ENCODE results near the gene PCBP1. TPM values are rescaled to one million over a fixed set of nuclear protein-coding genes. Genes with fewer than 3 reads are reported as not detected.

PCBP1 gene
- total RNA-seq, 2 experiments from 2014 or later: 475 to 483 TPM

DNA sequence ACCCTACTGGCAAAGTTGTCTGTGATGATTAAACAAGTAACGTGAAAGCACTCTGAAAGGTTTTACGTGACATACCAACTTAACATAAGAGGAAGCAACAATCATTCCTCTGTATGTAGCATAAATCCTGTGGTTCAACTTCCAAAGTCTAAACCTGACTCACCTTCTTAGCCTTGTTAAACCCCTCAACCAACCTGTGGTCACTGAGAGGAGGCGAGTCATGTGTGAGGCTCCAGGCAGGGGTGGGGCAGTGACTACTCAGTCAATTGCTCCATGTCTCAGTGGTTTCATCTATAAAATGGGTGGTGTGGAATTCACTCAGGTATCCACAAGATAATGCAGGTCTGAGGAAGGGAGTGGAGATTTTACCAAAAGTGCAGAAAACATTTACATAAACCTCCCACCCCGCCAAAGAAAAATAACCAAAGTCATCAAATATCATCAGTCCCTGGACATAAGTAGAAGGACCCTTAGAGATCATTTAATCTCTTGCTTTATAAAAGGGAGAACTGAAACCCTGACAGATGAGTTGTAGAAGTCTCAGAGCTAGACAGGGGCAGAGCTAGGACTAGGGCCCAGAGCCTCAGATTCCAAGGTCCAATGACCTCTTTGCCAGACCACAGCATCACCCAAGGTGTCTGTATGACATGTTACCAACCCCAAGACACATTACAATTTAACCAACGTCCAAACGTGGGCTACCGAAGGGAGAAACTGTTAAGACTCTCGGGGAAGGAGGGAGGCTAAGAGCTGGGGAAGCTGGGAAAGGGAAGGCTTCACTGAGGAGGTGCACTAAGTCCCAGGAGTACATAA lies 3.7 kb upstream of the PCBP1 start:
- peak; percentile 64 for DNase-seq
- Mint-ChIP-seq H3K9me3 (no peaks in the 10 kb centered on the region), H3K4me3 (peak overlapping the region; percentile 57), H3K4me1 (peaks cover 63% of the 10 kb centered on the region), H3K27ac (peak overlapping the region; percentile 81), H3K36me3 (ENCODE audit: low read depth) (peaks cover 55% of the 10 kb centered on the region), H3K27me3 (no peaks in the 10 kb centered on the region)
- CTCF ChIA-PET: interaction anchor here (1.5 to 12.9 kb wide), 4 partner anchors 10 to 169 kb away, joined by 7 to 147 read pairs (median 46); partner anchors contain the start of gene MXD1
- POLR2A ChIA-PET: interaction anchor here (1.9 to 15.0 kb wide), 9 partner anchors 10 to 171 kb away, joined by 4 to 856 read pairs (median 274); partner anchors contain the start of genes C2orf42 and MXD1

DNA sequence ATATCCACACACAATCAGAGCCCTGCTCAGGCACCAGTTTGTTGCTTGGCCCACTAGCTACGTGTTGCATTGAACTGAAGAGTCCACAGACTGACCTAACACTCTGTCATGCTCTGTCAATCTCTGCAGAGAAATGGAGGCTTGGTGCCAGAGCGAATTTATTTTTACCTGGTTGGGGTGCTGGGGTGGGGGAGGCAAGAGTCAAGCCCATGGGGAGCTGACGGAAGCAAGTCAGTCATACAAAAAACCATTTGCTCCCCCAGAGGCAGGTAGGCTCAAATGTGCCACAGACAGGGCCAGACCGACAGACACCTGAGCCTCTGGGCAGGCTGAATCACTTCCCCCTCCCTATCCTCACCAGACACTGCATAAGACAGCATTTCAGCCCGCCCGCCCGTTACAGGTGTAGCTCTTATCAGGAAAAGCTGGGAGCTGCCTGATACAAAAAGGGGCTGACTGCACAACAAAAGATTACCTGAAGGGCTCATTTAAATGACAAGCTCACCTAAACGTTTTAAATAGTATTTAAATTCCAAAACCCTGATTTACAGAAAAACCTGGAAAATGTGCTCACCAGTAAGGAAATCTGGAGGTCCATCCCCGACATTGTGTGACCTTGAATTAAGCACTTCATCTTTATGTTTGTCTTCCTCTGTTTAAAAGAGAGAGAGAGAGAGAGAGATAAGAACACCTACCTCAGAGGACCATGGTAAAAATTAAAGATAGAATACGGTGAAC lies 2.1 kb upstream of the PCBP1 start:
- CTCF ChIA-PET: interaction anchor here (0.8 to 12.9 kb wide), 10 partner anchors 10 to 173 kb away, joined by 3 to 147 read pairs (median 5); partner anchors contain the start of genes C2orf42 and MXD1
- peaks cover 56% of the 10 kb centered on the region for H3K4me1 Mint-ChIP-seq
- peak; percentile 68 for DNase-seq
- POLR2A ChIA-PET: interaction anchor here (0.6 to 15.0 kb wide), 25 partner anchors 9 to 648 kb away, joined by 3 to 856 read pairs (median 6); partner anchors contain the start of genes AAK1, C2orf42, MXD1 and NFU1
- H3K9me3 Mint-ChIP-seq: no peaks in the 10 kb centered on the region
- peak overlapping the region; percentile 98 for H3K4me3 Mint-ChIP-seq
- H3K27me3 Mint-ChIP-seq: no peaks in the 10 kb centered on the region
- H3K27ac Mint-ChIP-seq: peak overlapping the region; percentile 100
- peaks cover 55% of the 10 kb centered on the region for H3K36me3 Mint-ChIP-seq (ENCODE audit: low read depth)

DNA sequence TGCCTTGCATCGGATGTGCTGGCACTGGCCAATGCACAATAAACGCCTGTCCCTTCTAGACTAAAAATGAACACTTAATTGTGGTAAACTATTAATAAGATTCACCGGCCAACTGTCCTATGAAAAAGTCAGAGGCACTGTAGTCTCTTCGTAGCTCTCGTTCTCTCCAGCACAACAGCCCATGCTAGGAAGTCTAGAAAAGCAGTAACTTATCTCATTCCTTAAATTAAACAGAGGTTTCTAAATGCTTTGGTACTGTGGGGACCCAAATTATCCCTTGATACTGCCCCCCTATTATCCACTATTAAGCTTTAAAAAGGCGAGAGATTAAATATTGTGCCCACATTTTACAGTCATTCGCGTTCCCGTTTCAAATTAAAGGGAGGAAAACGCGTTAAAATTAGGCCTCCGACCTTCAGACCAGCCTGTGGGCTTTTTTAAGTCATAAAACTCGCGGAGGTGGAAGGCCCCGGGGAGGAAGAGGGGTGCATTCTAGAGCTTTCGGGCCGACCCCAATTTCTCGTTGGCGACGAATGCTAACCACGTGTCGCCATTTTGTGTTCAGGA lies 1.5 kb upstream of the PCBP1 start:
- H3K27me3 Mint-ChIP-seq: no peaks in the 10 kb centered on the region
- no peak for DNase-seq
- H3K9me3 Mint-ChIP-seq: no peaks in the 10 kb centered on the region
- ChIA-PET POLR2A (interaction anchor here (0.7 to 15.0 kb wide), 22 partner anchors 8 to 649 kb away, joined by 3 to 856 read pairs (median 11); partner anchors contain the start of genes C2orf42, MXD1, NFU1 and SNRPG), CTCF (interaction anchor here (0.8 to 12.9 kb wide), 9 partner anchors 10 to 174 kb away, joined by 3 to 147 read pairs (median 5); partner anchors contain the start of gene MXD1)
- H3K4me3 Mint-ChIP-seq: peak overlapping the region; percentile 98
- H3K27ac Mint-ChIP-seq: peak overlapping the region; percentile 100
- H3K36me3 Mint-ChIP-seq (ENCODE audit: low read depth): peaks cover 57% of the 10 kb centered on the region
- H3K4me1 Mint-ChIP-seq: peaks cover 57% of the 10 kb centered on the region

DNA sequence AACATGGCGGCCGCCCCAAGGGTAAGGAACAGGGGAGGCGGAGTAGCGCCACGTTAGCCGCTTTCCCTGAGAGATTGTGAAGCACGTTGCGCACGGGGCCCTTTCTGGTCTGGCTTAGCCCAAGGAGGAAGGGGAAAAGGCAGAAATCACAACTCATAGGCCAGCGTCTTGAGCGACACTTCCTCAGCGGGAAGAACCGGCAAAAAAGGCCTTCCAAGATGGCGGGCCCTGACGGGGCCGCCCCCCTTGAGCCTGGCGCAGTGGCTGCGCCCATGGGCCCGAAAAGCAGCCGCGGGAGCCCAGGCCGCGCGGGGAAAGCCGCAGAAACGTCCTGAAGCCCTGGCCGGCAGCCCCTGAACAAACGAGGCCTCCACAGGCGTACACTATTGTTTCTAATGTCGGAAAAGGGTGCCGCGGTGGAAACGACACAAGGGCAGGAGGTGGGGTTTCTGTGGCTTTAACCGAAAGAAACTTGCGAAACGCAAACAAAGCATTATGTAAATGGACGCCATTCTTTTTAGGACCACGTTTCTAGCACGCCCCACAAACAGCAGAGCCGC lies 919 bp upstream of the PCBP1 start:
- Mint-ChIP-seq H3K4me1 (peaks cover 56% of the 10 kb centered on the region), H3K27ac (peak overlapping the region; percentile 100)

DNA sequence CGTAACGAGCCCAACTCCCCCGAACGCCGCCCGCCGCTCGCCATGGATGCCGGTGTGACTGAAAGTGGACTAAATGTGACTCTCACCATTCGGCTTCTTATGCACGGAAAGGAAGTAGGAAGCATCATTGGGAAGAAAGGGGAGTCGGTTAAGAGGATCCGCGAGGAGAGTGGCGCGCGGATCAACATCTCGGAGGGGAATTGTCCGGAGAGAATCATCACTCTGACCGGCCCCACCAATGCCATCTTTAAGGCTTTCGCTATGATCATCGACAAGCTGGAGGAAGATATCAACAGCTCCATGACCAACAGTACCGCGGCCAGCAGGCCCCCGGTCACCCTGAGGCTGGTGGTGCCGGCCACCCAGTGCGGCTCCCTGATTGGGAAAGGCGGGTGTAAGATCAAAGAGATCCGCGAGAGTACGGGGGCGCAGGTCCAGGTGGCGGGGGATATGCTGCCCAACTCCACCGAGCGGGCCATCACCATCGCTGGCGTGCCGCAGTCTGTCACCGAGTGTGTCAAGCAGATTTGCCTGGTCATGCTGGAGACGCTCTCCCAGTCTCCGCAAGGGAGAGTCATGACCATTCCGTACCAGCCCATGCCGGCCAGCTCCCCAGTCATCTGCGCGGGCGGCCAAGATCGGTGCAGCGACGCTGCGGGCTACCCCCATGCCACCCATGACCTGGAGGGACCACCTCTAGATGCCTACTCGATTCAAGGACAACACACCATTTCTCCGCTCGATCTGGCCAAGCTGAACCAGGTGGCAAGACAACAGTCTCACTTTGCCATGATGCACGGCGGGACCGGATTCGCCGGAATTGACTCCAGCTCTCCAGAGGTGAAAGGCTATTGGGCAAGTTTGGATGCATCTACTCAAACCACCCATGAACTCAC lies 673 bp downstream of the PCBP1 start:
- H3K36me3 Mint-ChIP-seq (ENCODE audit: low read depth): peaks cover 57% of the 10 kb centered on the region
- H3K27me3 Mint-ChIP-seq: no peaks in the 10 kb centered on the region
- CTCF ChIA-PET: interaction anchor here (1.0 to 12.9 kb wide), 7 partner anchors 16 to 173 kb away, joined by 3 to 147 read pairs (median 6); partner anchors contain the start of gene MXD1
- peak overlapping the region; percentile 100 for H3K27ac Mint-ChIP-seq
- POLR2A ChIA-PET: interaction anchor here (0.8 to 15.0 kb wide), 22 partner anchors 7 to 444 kb away, joined by 3 to 856 read pairs (median 8); partner anchors contain the start of genes C2orf42, MXD1 and SNRPG
- H3K9me3 Mint-ChIP-seq: no peaks in the 10 kb centered on the region
- peak overlapping the region; percentile 98 for H3K4me3 Mint-ChIP-seq
- peak; percentile 55 for DNase-seq
- H3K4me1 Mint-ChIP-seq: peaks cover 58% of the 10 kb centered on the region

More for the DNA sequence above, 919 bp upstream of the PCBP1 start:
- ChIA-PET POLR2A (interaction anchor here (0.6 to 15.0 kb wide), 32 partner anchors 8 to 649 kb away, joined by 3 to 856 read pairs (median 6); partner anchors contain the start of genes C2orf42, MXD1, NFU1 and SNRPG), CTCF (interaction anchor here (0.7 to 12.9 kb wide), 7 partner anchors 8 to 174 kb away, joined by 3 to 147 read pairs (median 5); partner anchors contain the start of gene MXD1)
- DNase-seq: peak; percentile 84
- H3K27me3 Mint-ChIP-seq: no peaks in the 10 kb centered on the region
- no peaks in the 10 kb centered on the region for H3K9me3 Mint-ChIP-seq
- H3K36me3 Mint-ChIP-seq (ENCODE audit: low read depth): peaks cover 56% of the 10 kb centered on the region
- peak overlapping the region; percentile 98 for H3K4me3 Mint-ChIP-seq

DNA sequence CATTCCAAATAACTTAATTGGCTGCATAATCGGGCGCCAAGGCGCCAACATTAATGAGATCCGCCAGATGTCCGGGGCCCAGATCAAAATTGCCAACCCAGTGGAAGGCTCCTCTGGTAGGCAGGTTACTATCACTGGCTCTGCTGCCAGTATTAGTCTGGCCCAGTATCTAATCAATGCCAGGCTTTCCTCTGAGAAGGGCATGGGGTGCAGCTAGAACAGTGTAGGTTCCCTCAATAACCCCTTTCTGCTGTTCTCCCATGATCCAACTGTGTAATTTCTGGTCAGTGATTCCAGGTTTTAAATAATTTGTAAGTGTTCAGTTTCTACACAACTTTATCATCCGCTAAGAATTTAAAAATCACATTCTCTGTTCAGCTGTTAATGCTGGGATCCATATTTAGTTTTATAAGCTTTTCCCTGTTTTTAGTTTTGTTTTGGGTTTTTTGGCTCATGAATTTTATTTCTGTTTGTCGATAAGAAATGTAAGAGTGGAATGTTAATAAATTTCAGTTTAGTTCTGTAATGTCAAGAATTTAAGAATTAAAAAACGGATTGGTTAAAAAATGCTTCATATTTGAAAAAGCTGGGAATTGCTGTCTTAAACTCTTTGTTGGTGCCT lies 1.4 kb downstream of the PCBP1 start:
- peak overlapping the region; percentile 98 for H3K4me3 Mint-ChIP-seq
- peaks cover 53% of the 10 kb centered on the region for H3K36me3 Mint-ChIP-seq (ENCODE audit: low read depth)
- no peaks in the 10 kb centered on the region for H3K27me3 Mint-ChIP-seq
- H3K27ac Mint-ChIP-seq: peak overlapping the region; percentile 100
- CTCF ChIA-PET: interaction anchor here (0.6 to 12.9 kb wide), 8 partner anchors 15 to 364 kb away, joined by 3 to 147 read pairs (median 6); partner anchors contain the start of gene MXD1
- peaks cover 56% of the 10 kb centered on the region for H3K4me1 Mint-ChIP-seq
- POLR2A ChIA-PET: interaction anchor here (0.8 to 15.0 kb wide), 15 partner anchors 12 to 444 kb away, joined by 3 to 856 read pairs (median 5); partner anchors contain the start of genes MXD1 and SNRPG
- no peak for DNase-seq
- no peaks in the 10 kb centered on the region for H3K9me3 Mint-ChIP-seq

DNA sequence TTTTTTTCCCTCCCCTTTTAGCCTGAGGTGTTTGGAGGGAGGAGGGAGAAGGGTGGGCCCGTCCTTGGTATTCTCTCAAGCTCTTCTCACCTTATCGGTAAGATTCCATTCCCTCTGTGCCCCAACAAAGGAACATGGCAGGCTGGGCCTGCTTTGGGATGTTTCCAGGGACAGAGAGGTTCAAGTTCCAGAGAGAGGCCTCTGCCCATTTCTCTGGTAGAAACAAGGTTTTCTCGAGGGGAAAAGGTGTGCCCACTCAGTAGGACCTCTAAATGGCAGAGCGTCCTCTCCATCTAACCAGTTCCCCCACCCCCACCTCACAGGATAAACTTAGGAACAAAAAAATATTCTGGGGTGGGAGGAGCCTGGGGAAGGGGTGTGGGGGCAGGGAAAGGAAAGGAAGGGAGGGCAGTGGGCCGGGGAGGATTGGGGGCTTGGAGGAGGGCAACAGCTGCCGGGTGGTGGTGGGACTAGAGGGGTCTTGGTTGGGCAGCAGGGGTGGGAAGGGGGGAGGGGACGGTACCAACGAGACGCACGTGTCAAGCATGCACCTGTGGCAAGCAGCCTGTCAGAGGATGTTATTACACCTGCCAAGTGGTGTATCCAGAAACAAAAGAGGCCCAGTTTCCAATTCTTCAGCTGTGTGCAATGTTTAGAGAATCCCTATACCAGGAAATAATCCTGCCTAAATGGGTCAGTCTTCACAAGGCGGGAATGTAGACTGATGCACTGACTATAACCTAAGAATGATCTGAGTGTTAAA lies 2.1 kb downstream of the PCBP1 start:
- ChIA-PET POLR2A (interaction anchor here (0.8 to 15.0 kb wide), 11 partner anchors 11 to 204 kb away, joined by 3 to 856 read pairs (median 47); partner anchors contain the start of genes MXD1 and SNRPG), CTCF (interaction anchor here (0.6 to 12.9 kb wide), 9 partner anchors 14 to 364 kb away, joined by 3 to 147 read pairs (median 5); partner anchors contain the start of gene MXD1)
- H3K27ac Mint-ChIP-seq: peak overlapping the region; percentile 100
- H3K4me3 Mint-ChIP-seq: peak overlapping the region; percentile 98
- DNase-seq: no peak
- peaks cover 56% of the 10 kb centered on the region for H3K4me1 Mint-ChIP-seq
- H3K36me3 Mint-ChIP-seq (ENCODE audit: low read depth): peaks cover 55% of the 10 kb centered on the region
- no peaks in the 10 kb centered on the region for H3K9me3 Mint-ChIP-seq
- H3K27me3 Mint-ChIP-seq: no peaks in the 10 kb centered on the region

DNA sequence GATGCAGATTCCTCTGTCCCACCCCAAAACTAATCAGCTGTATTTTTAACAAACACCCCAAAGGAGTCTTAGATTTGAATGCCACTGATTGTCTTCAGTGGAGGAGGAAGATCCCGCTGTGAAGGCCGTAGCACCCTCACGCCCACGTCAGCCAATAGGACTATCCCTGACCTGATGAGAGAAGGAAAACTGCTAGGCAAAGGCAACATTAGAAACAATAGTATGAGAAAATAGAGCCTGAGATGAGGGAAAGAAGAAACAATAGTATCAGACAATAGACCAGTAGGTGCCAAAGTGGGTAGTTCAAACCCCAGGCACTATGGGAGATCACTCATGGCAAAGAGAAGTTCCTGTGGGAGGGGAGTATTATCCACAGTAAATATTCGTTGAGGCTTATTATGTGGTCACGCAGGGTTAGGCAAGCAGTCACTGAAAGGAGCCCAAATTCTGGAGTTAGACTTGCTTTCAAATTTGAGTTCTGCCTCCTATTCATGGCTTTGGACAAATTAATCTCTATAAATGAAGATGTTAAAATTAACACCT lies 2.8 kb downstream of the PCBP1 start:
- peak overlapping the region; percentile 98 for H3K4me3 Mint-ChIP-seq
- CTCF ChIA-PET: interaction anchor here (1.4 to 12.9 kb wide), 2 partner anchors 32 to 47 kb away, joined by 3 to 147 read pairs; no protein-coding TSS in a partner anchor
- POLR2A ChIA-PET: interaction anchor here (1.2 to 15.0 kb wide), 7 partner anchors 17 to 203 kb away, joined by 3 to 856 read pairs (median 287); partner anchors contain the start of genes MXD1 and SNRPG
- no peaks in the 10 kb centered on the region for H3K9me3 Mint-ChIP-seq
- DNase-seq: no peak
- no peaks in the 10 kb centered on the region for H3K27me3 Mint-ChIP-seq
- peaks cover 59% of the 10 kb centered on the region for H3K4me1 Mint-ChIP-seq
- peak overlapping the region; percentile 100 for H3K27ac Mint-ChIP-seq
- H3K36me3 Mint-ChIP-seq (ENCODE audit: low read depth): peaks cover 59% of the 10 kb centered on the region

DNA sequence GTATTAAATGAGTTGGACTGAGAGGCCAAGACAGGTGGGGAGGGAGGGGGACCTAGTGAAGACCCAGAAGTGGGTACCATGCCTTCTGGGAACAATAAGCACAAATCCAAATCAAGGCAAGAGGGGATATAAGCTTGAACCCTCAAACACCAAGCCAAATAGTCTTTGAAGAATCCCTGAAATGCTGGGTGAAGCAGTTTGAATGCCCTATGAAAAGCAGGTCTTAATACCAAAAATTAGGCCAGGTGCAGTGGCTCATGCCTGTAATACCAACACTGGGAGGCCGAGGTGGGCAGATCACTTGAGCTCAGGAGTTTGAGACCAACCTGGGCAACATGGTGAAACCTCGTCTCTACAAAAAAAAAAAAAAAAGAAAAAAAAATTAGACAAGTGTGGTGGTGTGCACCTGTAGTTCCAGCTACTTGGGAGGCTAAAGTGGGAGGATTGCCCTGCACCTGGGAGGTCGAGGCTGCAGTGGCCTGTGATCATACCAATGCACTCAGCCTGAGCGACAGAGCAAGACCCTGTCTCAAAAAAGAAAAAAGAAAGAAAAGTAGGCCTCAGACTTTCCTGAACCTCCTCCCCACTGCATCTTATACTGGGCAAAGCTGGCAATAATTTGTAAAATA lies 3.5 kb downstream of the PCBP1 start:
- peak overlapping the region; percentile 100 for H3K27ac Mint-ChIP-seq
- no peaks in the 10 kb centered on the region for H3K27me3 Mint-ChIP-seq
- H3K4me1 Mint-ChIP-seq: peaks cover 59% of the 10 kb centered on the region

More for the DNA sequence above, 3.5 kb downstream of the PCBP1 start:
- Mint-ChIP-seq H3K9me3 (no peaks in the 10 kb centered on the region), H3K36me3 (ENCODE audit: low read depth) (peaks cover 59% of the 10 kb centered on the region), H3K4me3 (peak overlapping the region; percentile 98)
- DNase-seq: no peak
- ChIA-PET CTCF (interaction anchor here (1.0 to 12.9 kb wide), 4 partner anchors 17 to 179 kb away, joined by 3 to 147 read pairs (median 4); no protein-coding TSS in a partner anchor), POLR2A (interaction anchor here (1.4 to 15.0 kb wide), 7 partner anchors 17 to 316 kb away, joined by 3 to 856 read pairs (median 287); partner anchors contain the start of genes MXD1 and SNRPG)

All from activated CD4-positive, alpha-beta memory T cell treated with anti-CD3 and anti-CD28 coated beads, Interleukin-2, amount 10 ng/mL, durations not matched to agents 7 days and 5 days (primary cell).